Tibial nerve (tissue), 4 donors: ENCODE data around the gene ZBTB48.

Experiments used
- CTCF ChIP-seq, 5 experiments: fragments of 200-600 bp in 3 of 5; fragments of 450-650 bp in 2 of 5; sonication (generic) in 3 of 5; IDR thresholded peaks; one replicate each; pipeline ENCODE4 v1.5.1; 2016 to 2019; ENCODE audit warnings: antibody characterized with exemption in 5 of 5, mild to moderate bottlenecking in 3 of 5, moderate library complexity in 2 of 5
- EP300 ChIP-seq, 2 donors: sonication (generic); formaldehyde crosslinking; IDR thresholded peaks; one replicate each; pipeline ENCODE4 v1.6.1; 2017; ENCODE audit warnings: antibody characterized with exemption in 2 of 2, mild to moderate bottlenecking in 1 of 2
- POLR2A ChIP-seq, 2 donors: fragments of 450-650 bp; IDR thresholded peaks; one replicate each; pipeline ENCODE4 v1.6.1; 2017; ENCODE audit warnings: antibody characterized with exemption in 2 of 2, mild to moderate bottlenecking in 2 of 2, moderate library complexity in 2 of 2

- TF ChIP-seq CTCF (IDR thresholded peaks at IDR 0.05) (no peak), EP300 (IDR thresholded peaks at IDR 0.05) (no peak), POLR2A (IDR thresholded peaks at IDR 0.05) (no peak)
Measured at GRCh38 chr1:6632588-6633514, 53.1 kb downstream of the ZBTB48 start.
